ENCODE measurements around the gene SLC2A9. TPM values are rescaled to one million over a fixed set of nuclear protein-coding genes. Genes with fewer than 3 reads are reported as not detected.

Gene SLC2A9
- polyA plus RNA-seq, 2 of the 4 experiments (the other 2 are of a cell fraction), result 0.62 to 0.70 TPM

DNA sequence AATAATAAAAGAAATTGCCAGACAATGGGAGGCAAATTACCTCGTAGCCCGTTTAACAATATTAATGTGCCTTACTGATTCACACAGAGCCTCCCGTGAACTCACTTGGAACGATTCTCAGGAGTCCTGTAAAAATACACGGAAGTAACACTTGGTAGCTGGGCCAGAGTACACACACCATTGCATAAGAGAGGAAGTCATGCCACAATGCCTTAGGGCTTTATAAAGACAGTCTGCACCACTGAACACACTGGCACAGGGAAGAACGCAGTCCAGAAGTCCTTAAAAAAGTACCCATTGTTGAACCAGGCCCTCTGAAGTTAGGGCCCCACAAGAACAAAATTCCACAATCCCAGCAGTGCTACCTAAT, 15.1 kb downstream of the SLC2A9 start:
- Histone ChIP-seq H3K4me1 (peaks cover 43% of the 10 kb centered on the region), H3K9me3 (no peaks in the 10 kb centered on the region), H3K4me2 (peak overlapping the region; percentile 83), H3K4me3 (peak overlapping the region; percentile 23; the same call in 2 of the 3 replicates), H3K27ac (peak overlapping the region; percentile 82 to 84)
- TF ChIP-seq, protein P1, sequence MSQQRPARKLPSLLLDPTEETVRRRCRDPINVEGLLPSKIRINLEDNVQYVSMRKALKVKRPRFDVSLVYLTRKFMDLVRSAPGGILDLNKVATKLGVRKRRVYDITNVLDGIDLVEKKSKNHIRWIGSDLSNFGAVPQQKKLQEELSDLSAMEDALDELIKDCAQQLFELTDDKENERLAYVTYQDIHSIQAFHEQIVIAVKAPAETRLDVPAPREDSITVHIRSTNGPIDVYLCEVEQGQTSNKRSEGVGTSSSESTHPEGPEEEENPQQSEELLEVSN (IDR thresholded peaks at IDR 0.05; ENCODE audit: borderline replicate concordance, low read depth), result no peak
- no peak for TF ChIP-seq GATA3 (IDR thresholded peaks at IDR 0.05; ENCODE audit: borderline replicate concordance)
- TF ChIP-seq CEBPB (IDR thresholded peaks at IDR 0.05), result peak; percentile 77 to 83
- TF ChIP-seq MYC (IDR thresholded peaks at IDR 0.05; ENCODE audit: borderline replicate concordance, low read length), result 0 out of 2 replicates have a peak, but pooled peaks have one; percentile 38
- 0 out of 2 replicates have a peak, but pooled peaks have one; percentile 39 for TF ChIP-seq EHF (CRISPR knock-in tag; IDR thresholded peaks at IDR 0.05)
- peak; percentile 34; the same call in 1 of the 2 replicates for TF ChIP-seq JUNB (IDR thresholded peaks at IDR 0.05)
- peak; percentile 87 to 91 for ATAC-seq
- DNase-seq (ENCODE audit: low read depth in 1 of 2, low spot score in 1 of 2), result peak; percentile 66 to 75
- POLR2A ChIA-PET, result no interaction called here
- peak; percentile 13 for FAIRE-seq
- 1% methylated on average over 6 of the region's 6 CpGs for WGBS (ENCODE audit: missing lambda C conversion rate)
- CTCF ChIA-PET, result interaction anchor here (1.6 to 2.7 kb wide), 2 partner anchors 9 to 13 kb away, joined by 7 to 8 read pairs; no protein-coding TSS in a partner anchor

- ATAC-seq, result no peak
- no peak for FAIRE-seq
- Histone ChIP-seq H3K4me2 (peak overlapping the region; percentile 83), H3K9me3 (no peaks in the 10 kb centered on the region), H3K4me3 (no peak overlapping the region), H3K4me1 (peaks cover 43% of the 10 kb centered on the region), H3K27ac (peak overlapping the region; percentile 82 to 84)
- CTCF ChIA-PET, result interaction anchor here (0.9 to 1.6 kb wide), 3 partner anchors 8 to 26 kb away, joined by 3 to 5 read pairs (median 3); no protein-coding TSS in a partner anchor
- TF ChIP-seq PHF8 (IDR thresholded peaks at IDR 0.05; ENCODE audit: borderline replicate concordance, low read depth), result no peak
- no peak for TF ChIP-seq JUNB (IDR thresholded peaks at IDR 0.05)
- no peak for TF ChIP-seq POLR2A (IDR thresholded peaks at IDR 0.05; ENCODE audit: low read length)
- TF ChIP-seq NPAS2 (CRISPR knock-in tag; IDR thresholded peaks at IDR 0.05; ENCODE audit: borderline replicate concordance), result no peak
- no peak for TF ChIP-seq HDAC2 (IDR thresholded peaks at IDR 0.05)
- no peak for TF ChIP-seq CHD2 (IDR thresholded peaks at IDR 0.05; ENCODE audit: low read length, partially characterized antibody)
- TF ChIP-seq POLR2AphosphoS2 (conservative IDR thresholded peaks at IDR 0.05; ENCODE audit: low read length), result no peak
- no peak for TF ChIP-seq HOXB5 (CRISPR knock-in tag; IDR thresholded peaks at IDR 0.05)
- TF ChIP-seq NR3C1 (IDR thresholded peaks at IDR 0.05), result no peak
- TF ChIP-seq ZFP36 (IDR thresholded peaks at IDR 0.05; ENCODE audit: borderline replicate concordance, partially characterized antibody), result no peak
- 43% methylated on average over 4 of the region's 4 CpGs for WGBS (ENCODE audit: missing lambda C conversion rate)
- POLR2A ChIA-PET, result no interaction called here
- DNase-seq (ENCODE audit: low read depth in 1 of 2, low spot score in 1 of 2), result no peak
These were observed 15.7 kb downstream of the SLC2A9 start for GRCh38 chr4:10005632-10006031.

- no peak for ATAC-seq
- no peak for TF ChIP-seq TFCP2L1 (CRISPR knock-in tag; IDR thresholded peaks at IDR 0.05)
- no peak for TF ChIP-seq NFE2L2 (conservative IDR thresholded peaks at IDR 0.05; ENCODE audit: low read length)
- no peak for TF ChIP-seq RARB (CRISPR knock-in tag; IDR thresholded peaks at IDR 0.05)
- TF ChIP-seq, protein P2, sequence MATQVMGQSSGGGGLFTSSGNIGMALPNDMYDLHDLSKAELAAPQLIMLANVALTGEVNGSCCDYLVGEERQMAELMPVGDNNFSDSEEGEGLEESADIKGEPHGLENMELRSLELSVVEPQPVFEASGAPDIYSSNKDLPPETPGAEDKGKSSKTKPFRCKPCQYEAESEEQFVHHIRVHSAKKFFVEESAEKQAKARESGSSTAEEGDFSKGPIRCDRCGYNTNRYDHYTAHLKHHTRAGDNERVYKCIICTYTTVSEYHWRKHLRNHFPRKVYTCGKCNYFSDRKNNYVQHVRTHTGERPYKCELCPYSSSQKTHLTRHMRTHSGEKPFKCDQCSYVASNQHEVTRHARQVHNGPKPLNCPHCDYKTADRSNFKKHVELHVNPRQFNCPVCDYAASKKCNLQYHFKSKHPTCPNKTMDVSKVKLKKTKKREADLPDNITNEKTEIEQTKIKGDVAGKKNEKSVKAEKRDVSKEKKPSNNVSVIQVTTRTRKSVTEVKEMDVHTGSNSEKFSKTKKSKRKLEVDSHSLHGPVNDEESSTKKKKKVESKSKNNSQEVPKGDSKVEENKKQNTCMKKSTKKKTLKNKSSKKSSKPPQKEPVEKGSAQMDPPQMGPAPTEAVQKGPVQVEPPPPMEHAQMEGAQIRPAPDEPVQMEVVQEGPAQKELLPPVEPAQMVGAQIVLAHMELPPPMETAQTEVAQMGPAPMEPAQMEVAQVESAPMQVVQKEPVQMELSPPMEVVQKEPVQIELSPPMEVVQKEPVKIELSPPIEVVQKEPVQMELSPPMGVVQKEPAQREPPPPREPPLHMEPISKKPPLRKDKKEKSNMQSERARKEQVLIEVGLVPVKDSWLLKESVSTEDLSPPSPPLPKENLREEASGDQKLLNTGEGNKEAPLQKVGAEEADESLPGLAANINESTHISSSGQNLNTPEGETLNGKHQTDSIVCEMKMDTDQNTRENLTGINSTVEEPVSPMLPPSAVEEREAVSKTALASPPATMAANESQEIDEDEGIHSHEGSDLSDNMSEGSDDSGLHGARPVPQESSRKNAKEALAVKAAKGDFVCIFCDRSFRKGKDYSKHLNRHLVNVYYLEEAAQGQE (IDR thresholded peaks at IDR 0.05), result no peak
- no peak for TF ChIP-seq RFX5 (IDR thresholded peaks at IDR 0.05)
- TF ChIP-seq EHMT2 (IDR thresholded peaks at IDR 0.05; ENCODE audit: low read depth), result no peak
- ChIA-PET CTCF (no interaction called here), POLR2A (no interaction called here)
- no peaks in the 10 kb centered on the region for H3K9me3 ChIP-seq
- no peak overlapping the region for H3K4me2 ChIP-seq
- H3K4me1 ChIP-seq, result peaks cover 37% of the 10 kb centered on the region
- 61% methylated on average over 2 of the region's 2 CpGs for WGBS (ENCODE audit: missing lambda C conversion rate)
- H3K4me3 ChIP-seq, result no peak overlapping the region
- no peak for DNase-seq (ENCODE audit: low read depth in 1 of 2, low spot score in 1 of 2)
- H3K27ac ChIP-seq, result no peak overlapping the region
- no peak for FAIRE-seq
These were observed 17.6 kb downstream of the SLC2A9 start for GRCh38 chr4:10003666-10004065.

Data from A549 (cell line).